IMR-90 (cell line): ENCODE measurements around the gene ROMO1. TPM values are rescaled to one million over a fixed set of nuclear protein-coding genes. Genes with fewer than 3 reads are reported as not detected.

Experiments used
- ATAC-seq: fragments of 200-7000 bp; cut with Tn5 transposase; 2 replicates; pipeline ENCODE4 v1.9.1; 2020; ENCODE audit warnings: low read depth, mild to moderate bottlenecking, moderate library complexity
- BruUV-seq: library from RNA; stranded (reverse); fragments of 400-500 nt; replicated peaks from 2 replicates; lab custom pipeline; 2021; lab: Mats Ljungman, UMichigan
- CTCF ChIA-PET: fragments of 300-600 bp; formaldehyde crosslinking; extraction: SDS; loops from one replicate; lab custom pipeline; 2021; ENCODE audit warnings: antibody characterized with exemption; lab: Yijun Ruan, JAX
- POLR2A ChIA-PET: fragments of 300-600 bp; sonication (Branson Sonifier 250); formaldehyde crosslinking; loops from one replicate; lab custom pipeline; 2022; ENCODE audit warnings: antibody characterized with exemption; ENCODE audit not compliant: unreplicated experiment; lab: Charles Lee
- DNase-seq: peaks from one replicate; pipeline ENCODE4 v3.0.0; 2013
- H2AFZ ChIP-seq: replicated peaks from 2 replicates; pipeline ENCODE3; 2013; ENCODE audit warnings: low read length, mild to moderate bottlenecking; ENCODE audit not compliant: poor library complexity
- H2AK5ac ChIP-seq: 2 replicates; pipeline ENCODE4 v1.6.1; 2013; ENCODE audit warnings: low read depth, low read length, inconsistent platforms
- H2AK9ac ChIP-seq: replicated peaks from 2 replicates; pipeline ENCODE3; 2013; ENCODE audit warnings: mild to moderate bottlenecking, low read depth, low read length, moderate library complexity; ENCODE audit not compliant: poor library complexity
- H2BK120ac ChIP-seq: 2 replicates; pipeline ENCODE4 v1.6.1; 2013; ENCODE audit warnings: low read depth, low read length, inconsistent platforms
- H2BK15ac ChIP-seq: 3 replicates; pipeline ENCODE4 v1.6.1; 2013; ENCODE audit warnings: low read depth, low read length, inconsistent platforms
- H2BK20ac ChIP-seq: 2 replicates; pipeline ENCODE4 v1.6.1; 2013; ENCODE audit warnings: low read depth, mild to moderate bottlenecking, inconsistent platforms, low read length, moderate library complexity
- H2BK5ac ChIP-seq: 2 replicates; pipeline ENCODE4 v1.6.1; 2013; ENCODE audit warnings: mild to moderate bottlenecking, low read depth, low read length, inconsistent platforms; ENCODE audit not compliant: poor library complexity, severe bottlenecking
- H3K14ac ChIP-seq: replicated peaks from 2 replicates; pipeline ENCODE4 v1.6.1; 2013; ENCODE audit warnings: low read depth, low read length, inconsistent platforms
- H3K18ac ChIP-seq: 2 replicates; pipeline ENCODE4 v1.6.1; 2013; ENCODE audit warnings: low read depth, low read length, control low read depth
- H3K23ac ChIP-seq: 2 replicates; pipeline ENCODE4 v1.6.1; 2013; ENCODE audit warnings: low read depth, low read length, inconsistent platforms
- H3K27ac ChIP-seq: 2 replicates; pipeline ENCODE4 v1.5.1; 2013; ENCODE audit warnings: mild to moderate bottlenecking, control low read depth, low read length; ENCODE audit not compliant: insufficient read depth
- H3K27me3 ChIP-seq: 2 replicates; pipeline ENCODE4 v1.6.1; 2013; ENCODE audit warnings: low read length; ENCODE audit not compliant: control insufficient read depth, insufficient read depth
- H3K36me3 ChIP-seq: 2 replicates; pipeline ENCODE4 v1.6.1; 2013; ENCODE audit warnings: low read length, mixed read lengths; ENCODE audit not compliant: control insufficient read depth, insufficient read depth
- H3K4ac ChIP-seq: 2 replicates; pipeline ENCODE4 v1.6.1; 2013; ENCODE audit warnings: low read depth, low read length, inconsistent platforms
- H3K4me1 ChIP-seq: 2 replicates; pipeline ENCODE4 v1.6.1; 2013; ENCODE audit warnings: low read length, mixed read lengths; ENCODE audit not compliant: control insufficient read depth, insufficient read depth
- H3K4me2 ChIP-seq: 2 replicates; pipeline ENCODE4 v1.6.1; 2013; ENCODE audit warnings: low read depth, mild to moderate bottlenecking, control low read depth, low read length, moderate library complexity
- H3K4me3 ChIP-seq: 2 replicates; pipeline ENCODE4 v1.5.1; 2013; ENCODE audit warnings: low read depth, mild to moderate bottlenecking, control low read depth, low read length, moderate library complexity; ENCODE audit not compliant: insufficient read depth
- H3K56ac ChIP-seq: 2 replicates; pipeline ENCODE4 v1.6.1; 2013; ENCODE audit warnings: low read length, inconsistent platforms; ENCODE audit not compliant: insufficient read depth; ENCODE audit errors: extremely low read depth
- H3K79me1 ChIP-seq, 2 experiments: 2 replicates each; pipeline ENCODE4 v1.6.1; 2013; ENCODE audit warnings: low read length in 2 of 2, inconsistent platforms in 1 of 2, low read depth in 1 of 2
- H3K9ac ChIP-seq: 2 replicates; pipeline ENCODE4 v1.6.1; 2013; ENCODE audit warnings: low read depth, low read length, control low read depth
- H3K9me1 ChIP-seq: 2 replicates; pipeline ENCODE4 v1.6.1; 2013; ENCODE audit warnings: low read length, inconsistent platforms; ENCODE audit not compliant: insufficient read depth
- H3K9me3 ChIP-seq: 2 replicates; pipeline ENCODE4 v1.6.1; 2013; ENCODE audit warnings: low read length; ENCODE audit not compliant: control insufficient read depth, insufficient read depth
- H4K20me1 ChIP-seq: 2 replicates; pipeline ENCODE4 v1.6.1; 2013; ENCODE audit warnings: low read length, inconsistent platforms; ENCODE audit not compliant: insufficient read depth
- H4K5ac ChIP-seq: 2 replicates; pipeline ENCODE4 v1.6.1; 2013; ENCODE audit warnings: mild to moderate bottlenecking, low read depth, low read length, control low read depth
- H4K8ac ChIP-seq, 2 experiments: 2 replicates each; pipeline ENCODE4 v1.6.1; 2013; ENCODE audit warnings: low read depth in 2 of 2, low read length in 2 of 2, control low read depth in 1 of 2, inconsistent platforms in 1 of 2
- H4K91ac ChIP-seq: 2 replicates; pipeline ENCODE4 v1.6.1; 2013; ENCODE audit warnings: low read depth, low read length, inconsistent platforms; ENCODE audit not compliant: insufficient read depth
- BHLHE40 ChIP-seq: fragments of 150-350 bp; IDR thresholded peaks from 2 replicates; pipeline ENCODE4 v1.6.1; 2016; ENCODE audit warnings: mild to moderate bottlenecking, low read depth, low read length
- CTCF ChIP-seq: conservative IDR thresholded peaks from 2 replicates; pipeline ENCODE4 v1.5.1; 2012; ENCODE audit warnings: mild to moderate bottlenecking, low read depth, low read length, improper control_type of control experiment
- ELK1 ChIP-seq: fragments of 150-350 bp; IDR thresholded peaks from 2 replicates; pipeline ENCODE4 v1.6.1; 2016; ENCODE audit warnings: low read depth, mild to moderate bottlenecking, low read length, moderate library complexity, borderline replicate concordance
- FOS ChIP-seq: fragments of 150-350 bp; IDR thresholded peaks from 2 replicates; pipeline ENCODE4 v1.6.1; 2016; ENCODE audit warnings: low read depth, low read length
- MAFK ChIP-seq: IDR thresholded peaks from 2 replicates; pipeline ENCODE4 v1.6.1; 2012; ENCODE audit warnings: low read depth, low read length, improper control_type of control experiment
- POLR2A ChIP-seq: IDR thresholded peaks from 2 replicates; pipeline ENCODE4 v1.6.1; 2012; ENCODE audit warnings: mild to moderate bottlenecking, low read depth, low read length
- RAD21 ChIP-seq: IDR thresholded peaks from 2 replicates; pipeline ENCODE4 v1.6.1; 2012; ENCODE audit warnings: low read length, improper control_type of control experiment
- RFX5 ChIP-seq: IDR thresholded peaks from 2 replicates; pipeline ENCODE4 v1.8.0; 2012; ENCODE audit warnings: low read depth, mild to moderate bottlenecking, low read length, moderate library complexity
- USF2 ChIP-seq: fragments of 150-350 bp; IDR thresholded peaks from 2 replicates; pipeline ENCODE4 v1.6.1; 2017; ENCODE audit warnings: mild to moderate bottlenecking, antibody characterized with exemption, low read length, low read depth
- WGBS, 2 experiments: methylation state at CpG; one replicate each; pipeline versions ENCODE4 v1.1.5 to v1.1.7; 2013; ENCODE audit warnings: missing lambda C conversion rate in 2 of 2; ENCODE audit not compliant: insufficient read length in 1 of 2; ENCODE audit errors: extremely low coverage in 2 of 2; 5-methylcytosine and 5-hydroxymethylcytosine counted together
- dilution Hi-C: fragments of 300-500 bp; cut with HindIII; formaldehyde crosslinking; loops from one replicate; pipeline ENCODE4 v1.14.3; 2018; ENCODE audit warnings: low sequenced_read_pairs; ENCODE audit not compliant: unreplicated experiment
- in situ Hi-C: fragments of 300-500 bp; cut with MboI; formaldehyde crosslinking; loops from 3 replicates; pipeline ENCODE4 v1.14.3; 2019; ENCODE audit warnings: low sequenced_read_pairs, inconsistent platforms, mixed read lengths
- intact Hi-C: fragments of 100-400 bp; cut with micrococcal nuclease; formaldehyde crosslinking; loops from 2 replicates; pipeline ENCODE4 v1.10.0; 2022
- polyA plus RNA-seq, 3 experiments: library from polyadenylated mRNA; depleted of rRNA; stranded (reverse); fragments of >200 nt; gene quantifications; 2 replicates each; pipeline ENCODE4 v1.2.3, GENCODE V29; 2012; ENCODE audit warnings: low replicate concordance in 1 of 3
- total RNA-seq: library from RNA; depleted of rRNA; stranded (reverse); fragments of >200 nt; gene quantifications from 2 replicates; pipeline ENCODE4 v1.2.3, GENCODE V29; 2012

ROMO1 gene
- total and polyA plus RNA-seq, 2 of the 4 experiments (the other 2 are of a cell fraction) = 223 to 555 TPM

- peaks cover 29% of the 10 kb centered on the region for H4K20me1 ChIP-seq
- no peak overlapping the region for H4K91ac ChIP-seq
- H2BK20ac ChIP-seq = no peak overlapping the region
- H3K18ac ChIP-seq = no peak overlapping the region
- no peaks in the 10 kb centered on the region for H3K9me3 ChIP-seq
- no peak for TF ChIP-seq CTCF
- TF ChIP-seq BHLHE40 = no peak
- TF ChIP-seq RAD21 = no peak
- no peak for TF ChIP-seq FOS
- TF ChIP-seq MAFK = no peak
- TF ChIP-seq RFX5 = no peak
- TF ChIP-seq ELK1 = no peak
- TF ChIP-seq USF2 = no peak
- no peak; the same call in 1 of the 2 replicates for TF ChIP-seq POLR2A
- H3K4me1 ChIP-seq = peaks cover 5% of the 10 kb centered on the region
- intact Hi-C loops (loop anchor here (10.0 kb wide), 1 partner anchor 184 kb away; no protein-coding TSS in a partner anchor), dilution Hi-C loops (no loop called here), in situ Hi-C loops (no loop called here)
- H2BK120ac ChIP-seq = no peak overlapping the region
- no TSS peak for BruUV-seq
- no peak overlapping the region for H2AK5ac ChIP-seq
- no peak overlapping the region; the same call in 1 of the 2 replicates for H4K5ac ChIP-seq
- no peak overlapping the region; the same call in 1 of the 2 replicates for H3K4me2 ChIP-seq
- no peak overlapping the region for H3K23ac ChIP-seq
- DNase-seq = no peak
- no peak overlapping the region for H3K27ac ChIP-seq
- H2AFZ ChIP-seq = no peak overlapping the region
- H4K8ac ChIP-seq = no peak overlapping the region
- H3K9ac ChIP-seq = no peak overlapping the region
- no CpG with 5 or more reads among the region's 7 CpGs for WGBS, 2 experiments
- H3K4me3 ChIP-seq = no peak overlapping the region
- H3K79me1 ChIP-seq = peaks cover 20 to 69% of the 10 kb centered on the region in 2 experiments
- H2BK15ac ChIP-seq = no peak overlapping the region
- no peak overlapping the region for H3K56ac ChIP-seq
- CTCF ChIA-PET = no interaction called here
- H3K36me3 ChIP-seq = peaks cover 32% of the 10 kb centered on the region
- POLR2A ChIA-PET = interaction anchor here (0.5 to 1.5 kb wide), 2 partner anchors 41 to 218 kb away, joined by 3 read pairs; partner anchors contain the start of gene RBM39
- no peak overlapping the region for H3K14ac ChIP-seq
- no peak overlapping the region for H2BK5ac ChIP-seq
- no peaks in the 10 kb centered on the region for H3K27me3 ChIP-seq
- H3K4ac ChIP-seq = no peak overlapping the region
- peaks cover 6% of the 10 kb centered on the region; the same call in 1 of the 2 replicates for H3K9me1 ChIP-seq
- no peak overlapping the region for H2AK9ac ChIP-seq
- no peak for ATAC-seq
Observed at GRCh38 chr20:35700625-35701148, 1.5 kb downstream of the ROMO1 start.
